Skeletal muscle cell (primary cell): ENCODE measurements around the gene DDX6.
"Not testable (repeated sequence)": the region's sequence is repeated elsewhere in the genome, so short reads cannot be mapped to it uniquely, and the experiment has no call there.

Experiments used
- DNase-seq: peaks from one replicate; pipeline ENCODE4 v3.0.0-alpha.2; 2010; ENCODE audit warnings: low read depth
- H3K4me3 ChIP-seq: 2 replicates; pipeline ENCODE4 v1.5.1; 2011; ENCODE audit warnings: low read depth, mild to moderate bottlenecking, control low read depth, low read length, moderate library complexity

The DDX6 gene

DNA sequence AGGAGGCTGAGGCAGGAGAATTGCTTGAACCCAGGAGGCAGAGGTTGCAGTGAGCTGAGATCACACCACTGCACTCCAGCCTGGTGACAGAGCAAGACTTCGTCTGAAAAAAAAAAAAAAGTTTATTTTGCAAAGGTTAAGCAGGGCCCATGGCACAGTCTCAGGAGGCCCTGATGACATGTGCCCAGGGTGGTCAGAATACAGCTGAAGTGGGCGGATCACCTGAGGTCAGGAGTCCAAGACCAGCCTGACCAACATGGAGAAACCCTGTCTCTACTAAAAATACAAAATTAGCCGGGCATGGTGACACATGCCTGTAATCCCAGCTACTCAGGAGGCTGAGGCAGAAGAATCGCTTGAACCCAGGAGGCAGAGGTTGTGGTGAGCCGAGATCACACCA lies 76.5 kb downstream of the DDX6 start:
- H3K4me3 ChIP-seq, result not testable (repeated sequence)

DNA sequence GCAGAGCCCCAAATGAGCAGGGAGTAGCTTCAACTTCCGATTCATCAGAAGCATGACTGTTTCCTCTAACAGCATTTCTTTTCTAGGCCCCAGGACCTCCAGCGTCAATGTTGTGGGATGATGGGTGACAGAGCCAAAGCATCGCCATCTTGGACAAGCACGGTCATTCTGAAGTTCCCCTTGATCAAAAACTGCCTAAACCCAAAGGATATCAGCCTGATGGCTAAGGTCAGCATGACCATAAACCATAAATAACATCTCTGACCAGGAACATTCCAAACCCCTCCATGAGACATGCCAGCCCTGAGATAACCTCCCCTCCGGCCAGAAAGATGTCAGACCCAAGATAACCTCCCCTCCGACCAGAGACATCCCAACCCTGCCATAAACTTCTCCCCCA lies 82.7 kb downstream of the DDX6 start:
- DNase-seq, result no peak

More for the DNA sequence above, 76.5 kb downstream of the DDX6 start:
- DNase-seq, result not testable (repeated sequence)

DNA sequence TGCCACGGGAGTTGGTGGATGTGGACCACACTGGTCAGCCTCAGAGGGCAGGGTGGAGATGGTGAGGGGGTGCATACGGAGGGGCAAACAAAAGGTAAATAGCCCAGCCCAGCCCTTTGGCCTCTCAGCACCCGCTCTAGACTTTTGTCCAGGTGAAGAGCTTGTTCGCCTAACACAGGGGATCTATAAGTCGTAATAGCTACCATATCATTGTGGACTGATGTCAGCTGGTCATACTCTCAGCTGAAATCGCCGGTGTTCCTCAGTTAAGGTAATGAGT lies 84.5 kb downstream of the DDX6 start:
- no peak for DNase-seq

More for the DNA sequence above, 82.7 kb downstream of the DDX6 start:
- no peak overlapping the region for H3K4me3 ChIP-seq

DNA sequence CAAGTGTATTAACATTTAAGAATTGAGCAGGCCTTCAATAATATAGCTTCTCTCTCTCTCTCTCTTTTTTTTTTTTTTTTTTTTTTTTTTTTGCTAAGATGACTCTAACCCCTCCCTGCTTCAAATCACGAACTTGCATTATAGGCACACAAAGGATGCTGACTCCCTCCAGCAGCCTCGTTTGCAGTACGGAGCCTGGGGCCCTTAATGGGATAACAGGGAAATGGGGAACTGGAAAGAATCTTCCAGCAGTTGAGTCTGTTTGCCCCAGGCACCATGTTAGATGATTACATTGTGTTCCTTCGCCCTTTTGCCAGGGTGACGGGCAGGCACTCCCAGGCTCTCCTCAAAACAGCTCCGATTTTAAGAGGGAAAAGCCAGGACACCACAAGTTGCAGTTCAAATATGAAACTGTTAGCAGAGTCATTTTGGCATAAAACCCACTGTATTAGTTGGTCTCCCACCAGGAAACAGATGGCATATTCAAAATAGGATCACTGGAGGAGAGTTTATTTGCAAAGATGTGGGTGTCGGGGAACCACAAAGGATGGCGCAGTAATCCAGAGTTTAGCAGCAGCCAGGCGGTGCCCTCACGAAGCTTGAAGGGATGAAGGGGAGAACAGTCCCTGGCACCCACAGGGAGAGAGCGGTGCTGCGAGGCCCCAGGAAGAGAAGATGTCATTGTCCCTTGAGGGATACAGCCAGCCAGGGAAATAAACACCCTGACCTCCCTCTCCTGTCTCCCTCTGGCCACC lies 85.0 kb downstream of the DDX6 start:
- no peak for DNase-seq
- H3K4me3 ChIP-seq, result no peak overlapping the region

More for the DNA sequence above, 84.5 kb downstream of the DDX6 start:
- no peak overlapping the region for H3K4me3 ChIP-seq

DNA sequence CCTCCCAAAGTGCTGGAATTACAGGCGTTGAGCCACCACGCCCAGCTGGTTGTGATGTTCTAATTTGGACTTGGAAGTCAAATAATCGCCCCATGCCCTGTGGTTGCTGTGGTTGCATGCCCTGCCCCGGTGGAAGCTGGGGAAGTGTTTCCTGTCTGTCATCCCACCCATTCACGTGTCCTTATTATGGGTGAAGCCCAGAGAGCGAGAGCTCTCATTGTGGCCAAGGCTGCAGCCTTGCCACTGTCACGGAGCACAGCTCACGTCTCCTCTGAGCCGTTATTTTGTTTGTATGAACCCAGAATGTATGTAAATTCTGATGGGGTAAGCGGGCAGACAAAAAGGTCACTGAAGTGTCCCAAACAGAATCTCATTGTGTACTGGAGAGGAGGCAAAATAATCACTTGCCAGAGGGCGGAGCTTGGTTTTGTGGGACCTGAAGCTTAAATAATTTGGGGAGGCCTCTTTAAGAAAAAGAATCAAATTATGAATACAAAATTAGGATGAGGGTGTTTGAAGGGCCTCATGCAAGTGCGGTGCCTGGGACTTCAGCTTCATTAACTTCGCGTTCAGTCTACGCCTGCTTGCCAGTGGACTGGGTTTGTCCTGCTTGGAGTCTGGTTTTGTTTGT lies 85.7 kb downstream of the DDX6 start:
- no peak for DNase-seq
- H3K4me3 ChIP-seq, result no peak overlapping the region

DNA sequence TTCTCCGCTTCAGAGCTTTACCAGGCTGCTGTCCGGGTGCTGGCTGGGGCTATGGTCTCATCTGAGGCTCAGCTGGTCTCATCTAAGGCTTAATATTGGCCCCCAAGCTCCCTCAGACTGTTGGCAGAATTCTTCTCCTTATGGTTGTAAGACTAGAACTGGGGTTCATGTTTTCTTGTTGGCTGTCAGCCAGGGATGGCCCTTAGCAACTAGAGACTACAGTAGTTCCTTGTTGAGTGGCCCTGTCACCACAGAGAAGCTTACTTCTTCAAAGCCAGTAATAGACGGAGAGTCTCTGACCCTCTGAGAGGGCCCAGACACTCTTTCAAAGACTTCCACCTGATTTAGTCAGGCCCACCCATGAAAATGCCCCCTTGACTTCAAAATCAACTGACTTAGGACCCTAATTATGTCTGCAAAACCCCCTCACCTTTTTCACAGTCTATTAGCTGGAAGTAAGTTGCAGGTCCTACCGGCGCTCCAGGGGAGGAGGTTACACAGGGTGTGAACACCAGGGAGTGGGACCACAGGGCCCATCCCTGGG lies 87.3 kb downstream of the DDX6 start:
- DNase-seq, result no peak
- H3K4me3 ChIP-seq, result no peak overlapping the region

DNA sequence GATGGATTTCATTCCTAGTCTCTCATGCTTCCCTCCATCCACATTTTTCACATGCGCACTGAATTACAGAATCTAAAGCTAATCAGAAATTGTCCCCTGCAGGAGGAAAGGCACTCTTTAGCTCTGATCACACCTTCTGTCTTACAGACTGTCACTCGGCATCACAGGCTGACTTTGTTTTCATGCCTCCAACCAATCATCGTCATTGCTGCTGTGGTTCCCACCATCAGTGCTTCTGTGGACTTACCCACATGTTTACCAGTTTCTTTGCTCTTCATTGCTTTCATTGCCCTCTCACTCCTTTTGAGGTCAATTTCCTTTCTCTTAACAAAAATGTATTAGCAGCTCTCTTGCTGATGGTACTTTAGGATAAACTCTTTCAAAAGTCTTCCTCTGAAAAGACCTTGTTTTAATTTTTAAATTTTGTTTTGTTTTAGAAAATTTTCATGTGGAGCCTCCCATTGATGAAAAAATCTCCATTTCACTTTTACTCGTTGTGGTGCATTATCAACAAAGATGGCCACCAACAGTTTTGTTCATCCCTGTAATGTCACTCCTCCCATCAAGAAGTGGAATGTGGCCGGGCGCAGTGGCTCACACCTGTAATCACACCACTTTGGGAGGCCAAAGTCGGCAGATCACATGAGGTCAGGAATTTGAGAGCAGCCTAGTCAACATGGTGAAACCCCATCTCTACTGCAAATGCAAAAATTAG lies 91.3 kb downstream of the DDX6 start:
- H3K4me3 ChIP-seq, result no peak overlapping the region
- DNase-seq, result no peak
